SK-N-SH (cell line): Measurements from ENCODE around the gene ABI3.

Source experiments
- EZH2phosphoT487 ChIP-seq: fragments of 200-600 bp; sonication (generic); IDR thresholded peaks from 2 replicates; pipeline ENCODE4 v1.6.1; 2017; ENCODE audit warnings: low read depth, mixed run types, mild to moderate bottlenecking, antibody characterized with exemption, moderate library complexity, borderline replicate concordance
- GATA2 ChIP-seq: sonication (generic); formaldehyde crosslinking; IDR thresholded peaks from 2 replicates; pipeline ENCODE4 v1.5.0; 2020; ENCODE audit warnings: mild to moderate bottlenecking, missing genetic modification reagents
- IRF3 ChIP-seq: fragments of 150-350 bp; IDR thresholded peaks from 2 replicates; pipeline ENCODE4 v1.6.1; 2016; ENCODE audit warnings: mild to moderate bottlenecking, low read depth, low read length
- MAX ChIP-seq: IDR thresholded peaks from 2 replicates; pipeline ENCODE4 v1.4.0; 2012; ENCODE audit warnings: low read depth
- POLR2AphosphoS5 ChIP-seq: IDR thresholded peaks from 2 replicates; pipeline ENCODE4 v1.6.1; 2012; ENCODE audit warnings: low read depth, low read length
- SMC3 ChIP-seq: IDR thresholded peaks from 2 replicates; pipeline ENCODE4 v1.6.1; 2012; ENCODE audit warnings: low read depth, low read length, improper control_type of control experiment
- TAF1 ChIP-seq: IDR thresholded peaks from 2 replicates; pipeline ENCODE4 v1.6.1; 2012; ENCODE audit warnings: low read depth, mild to moderate bottlenecking, low read length, moderate library complexity, borderline replicate concordance
- TEAD4 ChIP-seq: IDR thresholded peaks from 2 replicates; pipeline ENCODE4 v1.4.0; 2012; ENCODE audit warnings: mild to moderate bottlenecking, borderline replicate concordance; ENCODE audit not compliant: insufficient read depth
- TF ChIP-seq, protein P1 (sequence below): fragments of 200-600 bp; sonication (generic); IDR thresholded peaks from 2 replicates; pipeline ENCODE4 v1.6.1; 2017; ENCODE audit warnings: antibody characterized with exemption, mild to moderate bottlenecking, moderate library complexity
- TF ChIP-seq, protein P2 (sequence below): IDR thresholded peaks from 2 replicates; pipeline ENCODE4 v1.6.1; 2012; ENCODE audit warnings: mild to moderate bottlenecking, low read depth, low read length, moderate library complexity

GRCh38 chr17:49218941-49219913 is 8.7 kb downstream of the ABI3 start:
- TF ChIP-seq, protein P1, sequence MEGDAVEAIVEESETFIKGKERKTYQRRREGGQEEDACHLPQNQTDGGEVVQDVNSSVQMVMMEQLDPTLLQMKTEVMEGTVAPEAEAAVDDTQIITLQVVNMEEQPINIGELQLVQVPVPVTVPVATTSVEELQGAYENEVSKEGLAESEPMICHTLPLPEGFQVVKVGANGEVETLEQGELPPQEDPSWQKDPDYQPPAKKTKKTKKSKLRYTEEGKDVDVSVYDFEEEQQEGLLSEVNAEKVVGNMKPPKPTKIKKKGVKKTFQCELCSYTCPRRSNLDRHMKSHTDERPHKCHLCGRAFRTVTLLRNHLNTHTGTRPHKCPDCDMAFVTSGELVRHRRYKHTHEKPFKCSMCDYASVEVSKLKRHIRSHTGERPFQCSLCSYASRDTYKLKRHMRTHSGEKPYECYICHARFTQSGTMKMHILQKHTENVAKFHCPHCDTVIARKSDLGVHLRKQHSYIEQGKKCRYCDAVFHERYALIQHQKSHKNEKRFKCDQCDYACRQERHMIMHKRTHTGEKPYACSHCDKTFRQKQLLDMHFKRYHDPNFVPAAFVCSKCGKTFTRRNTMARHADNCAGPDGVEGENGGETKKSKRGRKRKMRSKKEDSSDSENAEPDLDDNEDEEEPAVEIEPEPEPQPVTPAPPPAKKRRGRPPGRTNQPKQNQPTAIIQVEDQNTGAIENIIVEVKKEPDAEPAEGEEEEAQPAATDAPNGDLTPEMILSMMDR: peak; percentile 44
- TF ChIP-seq SMC3 (no peak), MAX (no peak), TEAD4 (no peak), POLR2AphosphoS5 (no peak), IRF3 (no peak), EZH2phosphoT487 (no peak), GATA2 (CRISPR knock-in tag) (no peak), TAF1 (no peak)
- TF ChIP-seq, protein P2, sequence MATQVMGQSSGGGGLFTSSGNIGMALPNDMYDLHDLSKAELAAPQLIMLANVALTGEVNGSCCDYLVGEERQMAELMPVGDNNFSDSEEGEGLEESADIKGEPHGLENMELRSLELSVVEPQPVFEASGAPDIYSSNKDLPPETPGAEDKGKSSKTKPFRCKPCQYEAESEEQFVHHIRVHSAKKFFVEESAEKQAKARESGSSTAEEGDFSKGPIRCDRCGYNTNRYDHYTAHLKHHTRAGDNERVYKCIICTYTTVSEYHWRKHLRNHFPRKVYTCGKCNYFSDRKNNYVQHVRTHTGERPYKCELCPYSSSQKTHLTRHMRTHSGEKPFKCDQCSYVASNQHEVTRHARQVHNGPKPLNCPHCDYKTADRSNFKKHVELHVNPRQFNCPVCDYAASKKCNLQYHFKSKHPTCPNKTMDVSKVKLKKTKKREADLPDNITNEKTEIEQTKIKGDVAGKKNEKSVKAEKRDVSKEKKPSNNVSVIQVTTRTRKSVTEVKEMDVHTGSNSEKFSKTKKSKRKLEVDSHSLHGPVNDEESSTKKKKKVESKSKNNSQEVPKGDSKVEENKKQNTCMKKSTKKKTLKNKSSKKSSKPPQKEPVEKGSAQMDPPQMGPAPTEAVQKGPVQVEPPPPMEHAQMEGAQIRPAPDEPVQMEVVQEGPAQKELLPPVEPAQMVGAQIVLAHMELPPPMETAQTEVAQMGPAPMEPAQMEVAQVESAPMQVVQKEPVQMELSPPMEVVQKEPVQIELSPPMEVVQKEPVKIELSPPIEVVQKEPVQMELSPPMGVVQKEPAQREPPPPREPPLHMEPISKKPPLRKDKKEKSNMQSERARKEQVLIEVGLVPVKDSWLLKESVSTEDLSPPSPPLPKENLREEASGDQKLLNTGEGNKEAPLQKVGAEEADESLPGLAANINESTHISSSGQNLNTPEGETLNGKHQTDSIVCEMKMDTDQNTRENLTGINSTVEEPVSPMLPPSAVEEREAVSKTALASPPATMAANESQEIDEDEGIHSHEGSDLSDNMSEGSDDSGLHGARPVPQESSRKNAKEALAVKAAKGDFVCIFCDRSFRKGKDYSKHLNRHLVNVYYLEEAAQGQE: no peak
